H1 (cell line): ENCODE measurements around the gene SMIM1. TPM values are rescaled to one million over a fixed set of nuclear protein-coding genes. Genes with fewer than 3 reads are reported as not detected.

Experiments
- CTCF ChIA-PET: fragments of 300-600 bp; sonication (Branson Sonifier 250); formaldehyde crosslinking; loops from one replicate; lab custom pipeline; 2021; ENCODE audit not compliant: partially characterized antibody; lab: Charles Lee
- POLR2A ChIA-PET: fragments of 300-600 bp; sonication (Branson Sonifier 250); formaldehyde crosslinking; loops from one replicate; lab custom pipeline; 2021; ENCODE audit warnings: inconsistent platforms; ENCODE audit not compliant: partially characterized antibody; lab: Charles Lee
- DNase-seq, 2 experiments: peaks; one replicate each; pipeline versions ENCODE4 v3.0.0 to v3.0.0-alpha.2; 2010 to 2022; ENCODE audit warnings: low spot score in 2 of 2, low read depth in 1 of 2, mixed read lengths in 1 of 2
- FAIRE-seq: peaks from 2 replicates; lab custom pipeline; 2011; peaks lifted over from hg19 to GRCh38; lab: Jason Lieb, UNC
- H2AFZ ChIP-seq: 2 replicates; pipeline ENCODE4 v1.8.1; 2012; ENCODE audit warnings: low read length, inconsistent platforms
- H2AK5ac ChIP-seq: 2 replicates; pipeline ENCODE4 v1.6.1; 2013; ENCODE audit warnings: low read depth, low read length
- H2BK120ac ChIP-seq: replicated peaks from 2 replicates; pipeline ENCODE3; 2013; ENCODE audit warnings: low read depth, low read length, inconsistent platforms
- H2BK12ac ChIP-seq: 2 replicates; pipeline ENCODE4 v1.6.1; 2013; ENCODE audit warnings: low read depth, low read length
- H2BK15ac ChIP-seq: 2 replicates; pipeline ENCODE4 v1.6.1; 2013; ENCODE audit warnings: low read length
- H2BK20ac ChIP-seq: 2 replicates; pipeline ENCODE4 v1.6.1; 2013; ENCODE audit warnings: low read length
- H2BK5ac ChIP-seq: 2 replicates; pipeline ENCODE4 v1.6.1; 2013; ENCODE audit warnings: low read depth, low read length
- H3K14ac ChIP-seq: 2 replicates; pipeline ENCODE4 v1.6.1; 2013; ENCODE audit warnings: inconsistent platforms; ENCODE audit not compliant: insufficient read length
- H3K18ac ChIP-seq: 2 replicates; pipeline ENCODE4 v1.6.1; 2013; ENCODE audit warnings: low read length; ENCODE audit errors: extremely low read depth
- H3K23ac ChIP-seq: 2 replicates; pipeline ENCODE4 v1.6.1; 2013; ENCODE audit warnings: inconsistent platforms; ENCODE audit not compliant: insufficient read length
- H3K23me2 ChIP-seq: 2 replicates; pipeline ENCODE4 v1.6.1; 2013; ENCODE audit warnings: low read depth, low read length
- H3K27ac ChIP-seq: 2 replicates; pipeline ENCODE4 v1.6.1; 2011; ENCODE audit warnings: low read depth, low read length, inconsistent platforms
- H3K27me3 ChIP-seq, 4 experiments: replicated peaks in 1 of 4; 1 replicate in 1 of 4; 2 replicates in 3 of 4; pipeline versions ENCODE4 v1.6.1 to v1.8.1; 2011 to 2013; ENCODE audit warnings: low read length in 3 of 4, mild to moderate bottlenecking in 3 of 4, inconsistent platforms in 2 of 4, mixed read lengths in 2 of 4, moderate library complexity in 1 of 4; ENCODE audit not compliant: control insufficient read depth in 3 of 4, insufficient read depth in 3 of 4; ENCODE audit errors: extremely low read depth in 1 of 4
- H3K36me3 ChIP-seq, 4 experiments: 2 replicates each; pipeline versions ENCODE4 v1.6.1 to v1.8.1; 2011 to 2013; ENCODE audit warnings: mild to moderate bottlenecking in 4 of 4, low read length in 3 of 4, moderate library complexity in 2 of 4, control low read depth in 1 of 4, inconsistent platforms in 1 of 4; ENCODE audit not compliant: insufficient read depth in 4 of 4, control insufficient read depth in 2 of 4
- H3K4ac ChIP-seq: replicated peaks from 2 replicates; pipeline ENCODE3; 2013; ENCODE audit warnings: low read length, low read depth, mixed read lengths, inconsistent platforms; ENCODE audit not compliant: insufficient read length
- H3K4me1 ChIP-seq, 4 experiments: replicated peaks in 1 of 4; 1 replicate in 1 of 4; 2 replicates in 3 of 4; pipeline versions ENCODE4 v1.6.1 to v1.8.1; 2011 to 2013; ENCODE audit warnings: low read length in 3 of 4, inconsistent platforms in 2 of 4, mixed read lengths in 1 of 4; ENCODE audit not compliant: insufficient read depth in 4 of 4, control insufficient read depth in 3 of 4
- H3K4me2 ChIP-seq, 2 experiments: 2 replicates each; pipeline versions ENCODE4 v1.6.1 to v1.8.1; 2011 to 2013; ENCODE audit warnings: low read depth in 2 of 2, low read length in 2 of 2, control low read depth in 1 of 2, inconsistent platforms in 1 of 2, mild to moderate bottlenecking in 1 of 2; ENCODE audit not compliant: insufficient read depth in 1 of 2
- H3K4me3 ChIP-seq, 4 experiments: fragments of 200-600, 300-600 bp in 1 of 4; sonication (generic), shearing (Covaris generic), sonication (Bioruptor Twin) in 1 of 4; 2 replicates each; pipeline versions ENCODE4 v1.5.1 to v1.8.1; 2011 to 2016; ENCODE audit warnings: low read length in 4 of 4, low read depth in 3 of 4, control low read depth in 2 of 4, inconsistent platforms in 2 of 4, mild to moderate bottlenecking in 2 of 4, mixed read lengths in 1 of 4, moderate library complexity in 1 of 4; ENCODE audit not compliant: insufficient read depth in 2 of 4; ENCODE audit errors: extremely low read depth in 1 of 4
- H3K56ac ChIP-seq: replicated peaks from 2 replicates; pipeline ENCODE3; 2013; ENCODE audit warnings: low read depth, mild to moderate bottlenecking, mixed read lengths, low read length, inconsistent platforms; ENCODE audit not compliant: insufficient read length
- H3K79me1 ChIP-seq: 2 replicates; pipeline ENCODE4 v1.6.1; 2013; ENCODE audit warnings: low read depth, low read length, control low read depth
- H3K79me2 ChIP-seq, 2 experiments: 2 replicates each; pipeline versions ENCODE4 v1.6.1 to v1.8.1; 2012 to 2013; ENCODE audit warnings: low read length in 2 of 2, mild to moderate bottlenecking in 2 of 2, inconsistent platforms in 1 of 2; ENCODE audit not compliant: insufficient read depth in 2 of 2, control insufficient read depth in 1 of 2
- H3K9ac ChIP-seq, 4 experiments: replicated peaks in 1 of 4; 1 replicate in 1 of 4; 2 replicates in 3 of 4; pipeline versions ENCODE4 v1.6.1 to v1.8.1; 2011 to 2013; ENCODE audit warnings: low read depth in 3 of 4, low read length in 3 of 4, control low read depth in 2 of 4, mild to moderate bottlenecking in 2 of 4, moderate library complexity in 2 of 4, inconsistent platforms in 1 of 4; ENCODE audit errors: extremely low read depth in 1 of 4
- H3K9me3 ChIP-seq, 2 experiments: 2 replicates each; pipeline versions ENCODE4 v1.6.1 to v1.8.1; 2012 to 2013; ENCODE audit warnings: mild to moderate bottlenecking in 2 of 2, moderate library complexity in 2 of 2, control low read depth in 1 of 2, inconsistent platforms in 1 of 2, low read depth in 1 of 2, low read length in 1 of 2, mixed read lengths in 1 of 2; ENCODE audit not compliant: insufficient read depth in 2 of 2
- H4K20me1 ChIP-seq, 2 experiments: replicated peaks in 1 of 2; 2 replicates each; pipeline versions ENCODE3 to v1.8.1; 2011 to 2013; ENCODE audit warnings: inconsistent platforms in 2 of 2, low read length in 2 of 2, mild to moderate bottlenecking in 1 of 2; ENCODE audit not compliant: insufficient read depth in 2 of 2, control insufficient read depth in 1 of 2
- H4K5ac ChIP-seq: 2 replicates; pipeline ENCODE4 v1.6.1; 2013; ENCODE audit warnings: low read length, low read depth, mixed read lengths, inconsistent platforms; ENCODE audit not compliant: insufficient read length
- H4K8ac ChIP-seq: 2 replicates; pipeline ENCODE4 v1.8.0; 2013; ENCODE audit warnings: mild to moderate bottlenecking, moderate library complexity, low read length, inconsistent platforms; ENCODE audit not compliant: insufficient read depth; ENCODE audit errors: extremely low read depth
- H4K91ac ChIP-seq: replicated peaks from 2 replicates; pipeline ENCODE3; 2013; ENCODE audit warnings: low read length, mixed read lengths, inconsistent platforms; ENCODE audit not compliant: insufficient read length
- BCL11A ChIP-seq, 2 experiments: IDR thresholded peaks; one replicate each; pipeline ENCODE4 v1.6.1; 2011; ENCODE audit warnings: low read depth in 2 of 2, low read length in 2 of 2, mild to moderate bottlenecking in 2 of 2
- CTBP2 ChIP-seq: IDR thresholded peaks from 2 replicates; pipeline ENCODE4 v1.7.0; 2011; ENCODE audit warnings: borderline replicate concordance, mild to moderate bottlenecking, moderate library complexity, mixed read lengths, low read length; ENCODE audit not compliant: insufficient read depth, insufficient read length
- E2F6 ChIP-seq: IDR thresholded peaks from 2 replicates; pipeline ENCODE4 v1.6.1; 2012; ENCODE audit warnings: inconsistent platforms
- JUN ChIP-seq: IDR thresholded peaks from 2 replicates; pipeline ENCODE4 v1.6.1; 2011; ENCODE audit warnings: low read depth, mild to moderate bottlenecking, improper control_type of control experiment, low read length
- KDM1A ChIP-seq: fragments of 200-600, 300-600 bp; sonication (generic); IDR thresholded peaks from 2 replicates; pipeline ENCODE4 v1.7.1; 2016; ENCODE audit warnings: mild to moderate bottlenecking, low read length, borderline replicate concordance
- POLR2A ChIP-seq, 2 experiments: IDR thresholded peaks; 1 replicate in 1 of 2; 2 replicates in 1 of 2; pipeline ENCODE4 v1.6.1; 2011; ENCODE audit warnings: low read depth in 2 of 2, low read length in 2 of 2, mild to moderate bottlenecking in 2 of 2; ENCODE audit errors: control extremely low read depth in 1 of 2
- RBBP5 ChIP-seq: IDR thresholded peaks from 2 replicates; pipeline ENCODE4 v1.7.1; 2012; ENCODE audit warnings: low read depth, mild to moderate bottlenecking, inconsistent platforms, low read length, moderate library complexity, borderline replicate concordance
- SP4 ChIP-seq: IDR thresholded peaks from 2 replicates; pipeline ENCODE4 v1.6.1; 2012; ENCODE audit warnings: low read length, inconsistent platforms
- TAF1 ChIP-seq: IDR thresholded peaks from 2 replicates; pipeline ENCODE4 v1.6.1; 2011; ENCODE audit warnings: mild to moderate bottlenecking, low read depth, low read length
- TBP ChIP-seq: IDR thresholded peaks from 2 replicates; pipeline ENCODE4 v1.6.1; 2011; ENCODE audit warnings: low read depth, low read length, improper control_type of control experiment
- TCF12 ChIP-seq: IDR thresholded peaks from 2 replicates; pipeline ENCODE4 v1.6.1; 2011; ENCODE audit warnings: low read depth, mild to moderate bottlenecking, low read length
- WGBS, 2 experiments: shearing (Covaris generic) in 1 of 2; methylation state at CpG; one replicate each; pipeline versions ENCODE4 v1.1.6 to v1.1.7; 2013 to 2015; ENCODE audit warnings: low lambda C conversion rate in 2 of 2, mixed read lengths in 2 of 2, inconsistent platforms in 1 of 2, low coverage in 1 of 2, missing lambda C conversion rate in 1 of 2; ENCODE audit not compliant: insufficient replicate concordance in 2 of 2, insufficient coverage in 1 of 2, insufficient read length in 1 of 2; ENCODE audit errors: extremely low coverage in 1 of 2, missing lambda C conversion rate in 1 of 2; 5-methylcytosine and 5-hydroxymethylcytosine counted together
- polyA plus RNA-seq, 7 experiments: library from polyadenylated mRNA; depleted of rRNA in 3 of 7; stranded (reverse) in 5 of 7; unstranded in 2 of 7; fragments of >200 nt in 5 of 7; fragments of 200-250 nt in 2 of 7; gene quantifications; 1 replicate in 5 of 7; 2 replicates in 1 of 7; 4 replicates in 1 of 7; pipeline versions ENCODE4 v1.2.1 to v1.2.3, GENCODE V29; 2011 to 2013; ENCODE audit warnings: missing spikeins in 2 of 7, mixed read lengths in 2 of 7
- total RNA-seq: library from RNA; stranded (reverse); fragmentation: NEBNext Ultra II Directional; extraction: Animal tissue kit (Norgen Biotek cat#: 25700); gene quantifications from 2 replicates; pipeline ENCODE4 v1.2.1, GENCODE V29; 2021

SMIM1 gene
- total and polyA plus RNA-seq, 2 of the 8 experiments (the other 6 are each of a cell fraction or from before 2014, with no cell fraction given) = 7.7 to 9.7 TPM

GRCh38 chr1:3746830-3747521, 25.6 kb upstream of the SMIM1 start:
- Histone ChIP-seq H3K4me3 (peak overlapping the region; percentile 75 to 87 (median 82)), H3K79me1 (peaks cover 23% of the 10 kb centered on the region), H3K23me2 (peaks cover 14% of the 10 kb centered on the region), H4K20me1 (peaks cover 8 to 30% of the 10 kb centered on the region in 2 experiments), H3K23ac (no peak overlapping the region), H2BK20ac (no peak overlapping the region), H3K4me1 (peaks cover 0 to 16% (median 13%) of the 10 kb centered on the region in 4 experiments; a peak in 6 of 7 replicates), H3K56ac (peak overlapping the region; percentile 88), H3K4me2 (peak overlapping the region; percentile 75 to 97), H3K27me3 (peaks cover 0 to 3% (median 0%) of the 10 kb centered on the region in 4 experiments; a peak in 5 of 7 replicates), H2AFZ (no peak overlapping the region), H3K36me3 (peaks cover 3 to 20% (median 9%) of the 10 kb centered on the region in 4 experiments; a peak in 6 of 8 replicates), H2BK15ac (no peak overlapping the region), H4K8ac (peak overlapping the region; percentile 94), H2BK5ac (peak overlapping the region; percentile 41; the same call in 1 of the 2 replicates), H4K91ac (peak overlapping the region; percentile 77), H3K79me2 (peaks cover 0 to 31% of the 10 kb centered on the region in 2 experiments; a peak in 3 of 4 replicates), H3K4ac (peak overlapping the region; percentile 60), H3K9ac (peak overlapping the region; percentile 49 to 71 (median 62)), H2BK12ac (peak overlapping the region; percentile 17; the same call in 1 of the 2 replicates), H3K18ac (peak overlapping the region; percentile 16; the same call in 1 of the 2 replicates), H3K27ac (peak overlapping the region; percentile 42; the same call in 1 of the 2 replicates), H4K5ac (peak overlapping the region; percentile 75), H2BK120ac (no peak overlapping the region), H3K9me3 (no peaks in the 10 kb centered on the region), H2AK5ac (no peak overlapping the region), H3K14ac (no peak overlapping the region)
- DNase-seq = peak; percentile 70 to 99
- 2% methylated on average over 43 of the region's 73 CpGs; no CpG with 5 or more reads in 1 of the 2 experiments for whole genome bisulfite sequencing, 2 experiments
- FAIRE-seq = no peak
- ChIA-PET POLR2A (interaction anchor here (0.8 to 2.6 kb wide), 9 partner anchors 9 to 1517 kb away, joined by 3 to 12 read pairs (median 3); no protein-coding TSS in a partner anchor), CTCF (interaction anchor here (0.6 to 1.3 kb wide), 4 partner anchors 18 to 44 kb away, joined by 3 read pairs; no protein-coding TSS in a partner anchor)
- TF ChIP-seq E2F6 (no peak), RBBP5 (peak; percentile 38; the same call in 1 of the 2 replicates), TBP (peak; percentile 32; the same call in 1 of the 2 replicates), SP4 (no peak), TCF12 (0 out of 2 replicates have a peak, but pooled peaks have one; percentile 52), TAF1 (peak; percentile 65; the same call in 1 of the 2 replicates), JUN (no peak), KDM1A (no peak), CTBP2 (no peak), BCL11A (IDR thresholded peaks at IDR 0.05; ENCODE audit: low read depth in 2 of 2, low read length in 2 of 2) (no peak), POLR2A (IDR thresholded peaks at IDR 0.05; ENCODE audit: control extremely low read depth in 1 of 2, low read depth in 2 of 2, low read length in 2 of 2) (peak in 1 of 2 experiments; percentile 65; a peak in 1 of 3 replicates)
